Activated CD4-positive, CD25-positive, alpha-beta regulatory T cell treated with anti-CD3 and anti-CD28 coated beads, Interleukin-2, amount 50 U/mL, for 24 hours (primary cell): ENCODE results near the gene SLC35A2.

Source experiments
- ATAC-seq, 2 donors: fragments of 150-1000 bp; cut with Tn5 transposase; one replicate each; pipeline ENCODE4 v1.10.0; 2021; ENCODE audit warnings: mild to moderate bottlenecking in 1 of 2, moderate library complexity in 1 of 2

SLC35A2 gene

GRCh38 chrX:48927123-48927522 lies 15.7 kb upstream of the SLC35A2 start:
- ATAC-seq: no peak

GRCh38 chrX:48924270-48924669 lies 12.8 kb upstream of the SLC35A2 start:
- ATAC-seq: no peak

GRCh38 chrX:48923771-48924170 lies 12.3 kb upstream of the SLC35A2 start:
- no peak for ATAC-seq

DNA sequence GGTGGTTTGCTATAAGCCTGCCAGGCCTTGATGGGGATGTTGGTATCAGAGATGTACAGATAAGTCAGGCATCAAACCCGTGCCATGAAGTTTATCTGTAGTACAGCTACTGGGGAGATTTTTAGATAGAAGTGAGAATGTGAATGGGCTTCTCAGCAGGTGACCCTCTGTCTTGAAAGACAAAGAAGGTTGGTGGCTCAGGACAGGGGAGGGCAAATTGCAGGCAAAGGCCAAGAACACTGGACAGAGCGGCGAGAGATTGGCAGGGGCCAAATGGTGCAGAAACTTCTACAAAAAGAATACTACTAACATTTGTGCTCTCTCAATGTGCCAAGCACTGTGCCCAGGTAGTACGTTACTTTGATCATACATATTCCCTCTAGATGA lies 9.3 kb upstream of the SLC35A2 start:
- ATAC-seq: no peak

DNA sequence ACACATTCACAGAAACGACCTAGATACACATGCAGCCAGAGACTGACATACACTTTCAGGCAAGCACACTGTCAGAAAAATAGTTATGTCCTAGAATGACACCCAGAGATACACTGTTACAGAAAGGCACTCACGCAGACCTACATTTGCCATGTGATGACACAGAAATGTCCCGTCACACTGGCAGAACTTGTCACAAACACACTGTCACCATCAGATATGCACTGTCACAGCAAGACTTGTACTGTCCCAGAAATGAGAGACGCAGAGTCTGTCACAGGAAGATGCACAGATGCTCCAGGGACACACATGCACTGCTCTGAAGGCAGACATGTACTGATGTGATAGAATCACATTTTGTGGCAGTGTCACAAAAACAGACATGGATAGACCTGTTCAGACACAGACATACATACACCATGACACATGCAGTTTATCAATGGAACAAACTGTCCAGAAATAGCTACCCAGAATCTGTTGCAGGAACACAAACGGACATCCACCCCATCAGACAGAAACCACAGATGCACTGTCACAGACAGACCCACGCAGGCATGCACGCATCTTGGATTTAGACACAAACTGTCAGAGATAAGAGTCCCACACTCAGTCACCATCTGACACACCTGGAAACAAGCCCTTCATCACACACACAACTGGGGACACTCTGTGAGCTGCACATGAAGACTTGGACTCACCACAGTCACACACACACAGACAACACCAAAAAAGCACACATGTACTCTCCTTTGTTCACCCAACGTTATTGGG lies 8.7 kb upstream of the SLC35A2 start:
- ATAC-seq: peak; percentile 41 to 47

GRCh38 chrX:48919360-48919841 lies 8.0 kb upstream of the SLC35A2 start:
- ATAC-seq: peak; percentile 30 to 37

- ATAC-seq: peak; percentile 71
These were observed 7.3 kb upstream of the SLC35A2 start, which contains the start of gene PIM2 for GRCh38 chrX:48918643-48919340. TSS of gene PIM2 (minus strand) at chrX:48919024. CDS start at chrX:48918834, 190 bp downstream.

GRCh38 chrX:48918301-48918642 lies 6.8 kb upstream of the SLC35A2 start:
- ATAC-seq: no peak

DNA sequence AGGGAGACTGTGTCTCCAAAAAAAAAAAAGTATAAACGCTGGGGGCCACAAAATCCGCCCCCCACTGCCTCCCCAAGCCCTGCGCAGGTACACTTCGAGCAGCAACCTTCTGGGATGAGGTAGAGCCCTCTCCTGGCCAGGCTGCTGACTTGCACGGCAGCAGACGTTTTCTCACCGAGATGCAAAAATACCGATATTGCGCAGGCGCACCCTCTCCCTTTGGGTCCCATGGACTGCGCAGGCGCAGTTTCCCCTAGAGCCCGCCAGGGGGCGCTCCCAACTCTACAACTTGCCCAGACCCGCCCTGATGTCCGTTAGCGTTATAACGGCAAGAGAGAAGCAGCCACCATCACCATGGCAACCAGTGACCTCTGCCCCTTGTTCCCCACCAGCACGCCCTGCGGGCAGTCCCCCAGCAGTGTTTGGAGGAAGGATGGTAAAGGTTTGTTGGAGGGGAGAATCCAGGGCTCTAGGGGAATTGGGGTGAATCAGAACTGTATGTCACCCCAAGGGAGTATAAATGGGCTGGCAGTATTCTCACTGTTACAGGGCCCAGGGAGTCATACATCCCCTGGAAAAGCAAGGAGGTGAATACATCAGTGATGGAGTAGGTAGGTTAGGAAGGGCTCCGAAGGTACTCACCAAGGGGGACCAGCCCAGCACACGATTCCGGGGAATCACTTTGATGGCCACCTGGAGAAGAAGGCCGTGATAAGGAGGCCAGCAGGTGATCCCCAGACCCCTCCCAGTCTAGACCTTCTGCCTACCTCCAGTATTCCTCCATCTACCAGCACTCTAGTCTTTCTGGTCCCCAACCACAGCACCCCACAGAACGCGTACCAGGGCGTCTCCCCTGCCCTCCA lies 5.9 kb upstream of the SLC35A2 start:
- ATAC-seq: peak; percentile 19 to 22

GRCh38 chrX:48914593-48915493 lies 3.4 kb upstream of the SLC35A2 start:
- ATAC-seq: no peak

DNA sequence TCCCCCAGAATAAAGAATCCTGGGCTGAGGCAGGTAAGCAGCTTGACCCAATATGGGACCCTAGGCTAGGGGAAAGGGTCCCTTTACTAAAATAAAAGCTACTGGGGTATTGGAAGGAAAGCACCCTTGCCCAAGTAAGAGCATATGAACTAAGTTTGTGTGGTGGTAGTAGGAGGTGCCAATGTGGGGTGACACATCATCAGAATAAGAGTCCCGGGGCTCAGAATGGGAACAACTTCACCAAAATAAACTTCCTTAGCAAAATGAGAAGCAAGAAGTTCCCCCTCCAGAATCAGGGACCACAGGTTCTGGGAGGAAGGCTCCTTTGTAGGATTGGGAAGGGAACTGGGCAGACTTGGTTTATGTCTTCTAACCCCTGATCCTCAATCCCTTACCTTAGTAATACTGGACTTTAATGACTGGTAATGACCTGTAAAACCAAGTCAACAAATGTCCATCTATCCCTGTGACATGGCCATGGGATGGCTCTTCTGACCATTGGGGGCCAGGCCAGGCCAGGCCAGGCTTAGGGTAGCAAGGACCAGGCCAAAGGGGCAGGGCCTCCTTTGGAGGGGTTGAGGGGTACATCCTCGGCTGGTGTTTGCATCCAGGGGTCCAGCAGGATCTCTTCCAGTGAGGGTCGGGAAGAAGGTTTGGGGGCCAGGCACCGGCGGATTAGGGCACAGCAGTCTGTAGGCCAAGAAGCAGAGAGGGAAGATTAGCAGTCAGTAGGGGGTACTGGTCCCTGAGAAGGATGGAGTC lies 2.3 kb upstream of the SLC35A2 start:
- ATAC-seq: no peak

DNA sequence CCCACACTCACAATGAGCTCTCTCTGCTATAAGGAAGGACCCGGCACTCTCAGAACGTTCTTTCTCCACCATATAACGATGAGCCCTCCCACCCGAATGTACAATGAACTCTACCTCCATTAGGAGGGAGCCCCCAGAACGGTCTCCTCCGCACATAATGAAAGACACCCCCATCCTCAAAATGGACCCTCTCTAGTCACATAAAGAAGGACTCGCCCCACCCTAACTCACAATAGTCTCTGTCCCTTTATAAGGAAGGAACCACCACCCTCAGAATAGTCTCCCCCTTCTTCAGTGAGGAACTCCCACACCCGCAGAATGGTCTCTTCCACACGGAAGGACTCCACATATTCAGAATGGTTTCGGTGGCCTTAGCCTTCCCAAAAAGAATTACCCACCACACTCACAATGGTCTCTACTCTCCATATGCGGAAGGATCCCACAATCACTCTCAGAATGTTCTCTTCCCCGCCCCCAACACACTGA lies 477 bp downstream of the SLC35A2 start:
- peak; percentile 1 to 5 for ATAC-seq

DNA sequence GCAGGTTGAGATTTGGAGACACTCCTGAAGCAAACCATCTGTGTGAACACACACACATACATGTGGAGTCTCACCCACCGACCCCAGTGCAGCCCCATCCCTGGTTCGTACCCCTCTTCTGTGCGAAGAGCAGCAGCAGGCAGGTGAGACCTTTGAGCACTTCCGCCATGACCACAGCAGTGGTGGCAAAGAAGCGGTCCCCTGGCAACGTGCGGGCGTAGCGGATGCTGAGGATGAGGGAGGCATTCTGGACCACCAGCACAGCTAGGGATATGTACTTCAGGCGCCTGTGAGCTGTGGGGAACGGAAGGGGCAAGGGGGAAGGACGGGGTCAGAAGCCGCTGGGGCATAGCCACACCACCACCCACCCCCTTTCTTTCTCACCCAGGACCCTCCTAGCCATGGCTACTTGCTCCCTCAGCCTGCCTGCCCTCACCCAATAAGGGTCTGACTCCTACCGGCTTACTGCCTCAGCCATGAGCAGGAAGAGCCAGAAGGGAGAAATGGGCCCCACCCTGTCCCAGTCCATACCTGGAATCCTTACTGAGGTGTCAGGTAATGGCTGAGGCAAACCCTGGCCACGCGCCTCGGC lies 1.6 kb downstream of the SLC35A2 start:
- no peak for ATAC-seq

DNA sequence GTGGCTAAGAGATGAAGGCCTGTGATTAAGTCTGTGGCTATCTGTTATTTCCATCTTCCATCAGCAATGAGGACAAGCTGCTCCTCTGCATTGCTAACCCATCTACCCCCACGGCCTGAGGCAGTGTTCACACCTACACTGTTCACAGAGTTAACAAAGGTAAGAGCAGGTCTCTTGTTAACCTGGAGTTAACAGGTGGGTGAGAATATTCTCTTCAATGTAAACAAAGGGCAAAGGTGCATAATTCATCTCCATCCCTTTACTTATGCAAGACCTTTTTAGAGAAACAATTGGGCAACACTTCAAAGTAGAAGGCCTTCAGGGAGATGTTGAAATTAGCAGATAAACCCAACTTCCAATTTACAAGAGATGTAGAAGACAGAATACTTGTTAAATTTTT lies 2.8 kb downstream of the SLC35A2 start:
- no peak for ATAC-seq

DNA sequence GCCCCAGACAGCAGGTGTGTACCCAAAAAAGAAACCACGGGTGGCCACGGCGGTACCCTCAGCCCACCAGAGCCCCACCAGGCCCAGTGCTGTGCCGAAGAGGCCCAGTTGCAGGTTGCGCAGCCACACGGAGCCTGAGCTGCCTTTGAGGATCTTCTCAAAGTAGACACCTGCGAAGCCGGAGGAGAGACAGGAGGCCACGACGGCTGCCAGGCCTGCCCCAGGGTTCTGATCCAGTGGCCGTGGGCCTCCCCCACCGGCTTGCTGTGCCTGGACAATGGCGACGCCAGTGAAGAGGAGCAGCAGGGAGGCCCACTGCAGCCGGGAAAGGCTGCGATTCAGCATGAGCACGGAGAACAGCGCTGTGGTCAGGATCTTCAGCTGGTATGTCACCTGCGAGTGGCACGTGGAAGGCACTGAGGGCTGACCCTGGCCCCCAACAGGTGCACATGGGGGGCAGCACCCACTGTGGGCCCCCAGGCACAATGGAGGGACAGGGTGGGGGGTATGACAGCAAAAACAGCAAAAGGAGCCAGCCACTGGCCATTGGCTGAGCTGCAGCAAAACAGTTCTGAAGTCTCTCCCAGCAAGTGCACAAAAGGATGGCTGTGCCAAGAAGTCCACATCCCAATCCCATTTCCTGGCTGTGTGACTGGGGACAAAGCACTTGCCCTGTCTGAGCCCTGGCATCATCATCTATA lies 6.2 kb downstream of the SLC35A2 start:
- no peak for ATAC-seq

DNA sequence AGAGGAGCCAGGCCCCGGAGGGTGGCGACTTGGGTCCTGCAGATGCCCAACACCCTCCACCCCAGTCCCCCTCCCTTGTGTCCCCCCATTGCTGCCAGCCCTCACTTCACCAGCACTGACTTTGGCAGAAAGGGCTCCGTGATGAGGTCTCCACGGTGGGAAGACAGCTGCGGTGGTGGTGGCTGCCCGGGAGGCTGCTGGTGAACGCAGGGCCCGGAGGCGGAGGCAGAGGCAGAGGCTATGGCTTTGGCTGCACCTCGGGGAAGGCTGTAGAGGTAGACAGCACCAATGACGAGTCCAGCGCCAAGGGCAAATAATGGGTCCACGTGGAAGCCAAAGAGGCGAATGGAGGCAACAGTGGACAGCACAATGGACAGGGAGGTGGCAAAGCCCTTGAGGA lies 6.8 kb downstream of the SLC35A2 start:
- ATAC-seq: no peak

DNA sequence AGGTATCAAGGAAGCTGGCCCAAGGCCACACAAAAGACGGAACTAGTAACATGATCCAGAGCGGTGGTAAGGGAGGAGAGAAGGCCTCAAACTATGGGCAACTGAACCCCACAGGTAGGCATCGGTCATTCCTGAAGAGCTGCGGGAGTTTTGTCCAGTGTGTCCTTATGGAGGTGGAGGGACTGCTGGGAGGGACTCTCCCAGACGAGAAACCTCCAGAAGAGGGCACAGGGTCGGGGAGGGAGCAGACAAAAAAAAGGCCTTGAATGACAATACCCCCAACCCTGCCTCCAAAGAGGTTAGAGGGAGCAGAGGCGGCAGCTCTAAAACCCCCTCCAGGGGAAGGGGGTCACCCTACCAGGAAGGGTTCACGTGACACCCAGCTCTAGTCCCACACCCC lies 7.3 kb downstream of the SLC35A2 start:
- ATAC-seq: no peak

GRCh38 chrX:48903290-48903689 lies 8.2 kb downstream of the SLC35A2 start:
- ATAC-seq: no peak

DNA sequence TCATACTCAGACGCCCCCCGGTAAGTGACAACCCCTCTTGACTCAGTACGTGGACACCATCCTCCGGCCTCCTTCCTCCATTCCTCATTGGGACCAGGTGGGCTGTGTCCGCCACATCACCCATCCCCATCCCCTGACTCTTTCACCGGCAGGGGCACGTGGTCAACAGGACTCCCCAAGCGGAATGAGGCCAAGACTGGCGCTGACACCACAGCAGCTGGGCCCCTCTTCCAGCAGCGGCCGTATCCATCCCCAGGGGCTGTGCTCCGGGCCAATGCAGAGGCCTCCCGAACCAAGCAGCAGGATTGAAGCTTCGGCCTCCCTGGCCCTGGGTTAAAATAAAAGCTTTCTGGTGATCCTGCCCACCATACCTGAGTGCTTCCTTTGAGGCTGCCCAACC lies 8.7 kb downstream of the SLC35A2 start:
- ATAC-seq: no peak

DNA sequence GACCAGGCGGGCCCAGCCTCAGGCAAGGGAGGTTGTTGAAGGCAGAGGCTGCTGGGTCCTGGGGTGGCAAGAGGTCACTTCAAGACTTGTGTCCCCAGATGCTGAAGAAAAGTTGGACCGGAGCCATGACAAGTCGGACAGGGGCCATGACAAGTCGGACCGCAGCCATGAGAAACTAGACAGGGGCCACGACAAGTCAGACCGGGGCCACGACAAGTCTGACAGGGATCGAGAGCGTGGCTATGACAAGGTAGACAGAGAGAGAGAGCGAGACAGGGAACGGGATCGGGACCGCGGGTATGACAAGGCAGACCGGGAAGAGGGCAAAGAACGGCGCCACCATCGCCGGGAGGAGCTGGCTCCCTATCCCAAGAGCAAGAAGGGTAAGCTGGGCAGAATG lies 9.3 kb downstream of the SLC35A2 start:
- ATAC-seq: no peak
